HepG2 (cell line): Measurements from ENCODE around the gene ACSF3. TPM values are rescaled to one million over a fixed set of nuclear protein-coding genes. Genes with fewer than 3 reads are reported as not detected.

Source experiments
- BORCS8-MEF2B ChIP-seq: sonication (generic); formaldehyde crosslinking; IDR thresholded peaks from 2 replicates; pipeline ENCODE4 v1.8.0; 2022; ENCODE audit warnings: mild to moderate bottlenecking, missing genetic modification reagents
- CHD2 ChIP-seq: IDR thresholded peaks from 2 replicates; pipeline ENCODE4 v1.6.1; 2011; ENCODE audit warnings: low read depth, low read length, improper control_type of control experiment
- CREB1 ChIP-seq, 2 experiments: fragments of 450-650 bp in 1 of 2; IDR thresholded peaks; 2 replicates each; pipeline ENCODE4 v1.6.1; 2016 to 2017; ENCODE audit warnings: control low read depth in 1 of 2, mild to moderate bottlenecking in 1 of 2, missing compliant biosample characterization in 1 of 2, missing genetic modification characterization in 1 of 2
- CSRNP1 ChIP-seq: sonication (generic); formaldehyde crosslinking; IDR thresholded peaks from 2 replicates; pipeline ENCODE4 v1.8.1; 2023; ENCODE audit warnings: mild to moderate bottlenecking, missing genetic modification reagents
- GABPB1 ChIP-seq: IDR thresholded peaks from 2 replicates; pipeline ENCODE4 v1.6.1; 2016; ENCODE audit warnings: mild to moderate bottlenecking, missing genetic modification reagents, moderate library complexity, missing compliant biosample characterization
- GTF3A ChIP-seq: sonication (generic); formaldehyde crosslinking; conservative IDR thresholded peaks from 2 replicates; pipeline ENCODE4 v1.4.0; 2020; ENCODE audit warnings: mild to moderate bottlenecking, missing genetic modification reagents
- HNRNPK ChIP-seq: fragments of 200-400 bp; formaldehyde crosslinking; IDR thresholded peaks from 2 replicates; pipeline ENCODE4 v1.6.1; 2018; ENCODE audit warnings: low read length, low read depth, moderate library complexity, mild to moderate bottlenecking; ENCODE audit not compliant: poor library complexity, severe bottlenecking
- KDM3A ChIP-seq: IDR thresholded peaks from 2 replicates; pipeline ENCODE4 v1.6.1; 2018; ENCODE audit warnings: low read depth, missing compliant biosample characterization
- KDM5B ChIP-seq: sonication (generic); formaldehyde crosslinking; IDR thresholded peaks from 2 replicates; pipeline ENCODE4 v1.4.0; 2020; ENCODE audit warnings: missing genetic modification reagents, mild to moderate bottlenecking, borderline replicate concordance
- MAZ ChIP-seq, 2 experiments: sonication (generic) in 1 of 2; formaldehyde crosslinking in 1 of 2; IDR thresholded peaks; 2 replicates each; pipeline versions ENCODE4 v1.5.0 to v1.6.1; 2012 to 2020; ENCODE audit warnings: low read depth in 2 of 2, mild to moderate bottlenecking in 2 of 2, borderline replicate concordance in 1 of 2, improper control_type of control experiment in 1 of 2, low read length in 1 of 2, missing genetic modification reagents in 1 of 2, moderate library complexity in 1 of 2
- PATZ1 ChIP-seq: sonication (generic); formaldehyde crosslinking; IDR thresholded peaks from 2 replicates; pipeline ENCODE4 v1.4.0; 2020; ENCODE audit warnings: missing genetic modification reagents
- REPIN1 ChIP-seq: sonication (generic); formaldehyde crosslinking; IDR thresholded peaks from 2 replicates; pipeline ENCODE4 v1.8.0; 2022; ENCODE audit warnings: missing genetic modification reagents, low read depth, mild to moderate bottlenecking, borderline replicate concordance
- ZFP91 ChIP-seq: sonication (generic); formaldehyde crosslinking; IDR thresholded peaks from 2 replicates; pipeline ENCODE4 v1.9.0; 2022; ENCODE audit warnings: missing genetic modification reagents, mild to moderate bottlenecking, borderline replicate concordance
- ZFX ChIP-seq: sonication (generic); formaldehyde crosslinking; IDR thresholded peaks from 2 replicates; pipeline ENCODE4 v1.4.0; 2020; ENCODE audit warnings: mild to moderate bottlenecking, low read depth, missing genetic modification reagents, moderate library complexity
- ZFY ChIP-seq: sonication (generic); formaldehyde crosslinking; IDR thresholded peaks from 2 replicates; pipeline ENCODE4 v1.4.0; 2020; ENCODE audit warnings: missing genetic modification reagents
- ZKSCAN5 ChIP-seq: sonication (generic); formaldehyde crosslinking; IDR thresholded peaks from 2 replicates; pipeline ENCODE4 v1.5.1; 2020; ENCODE audit warnings: mild to moderate bottlenecking, missing genetic modification reagents
- ZNF101 ChIP-seq: sonication (generic); formaldehyde crosslinking; IDR thresholded peaks from 2 replicates; pipeline ENCODE4 v1.4.0; 2020; ENCODE audit warnings: mild to moderate bottlenecking, low read depth, missing genetic modification reagents, borderline replicate concordance
- ZNF160 ChIP-seq: sonication (generic); formaldehyde crosslinking; IDR thresholded peaks from 2 replicates; pipeline ENCODE4 v1.8.0; 2022; ENCODE audit warnings: mild to moderate bottlenecking, inconsistent platforms, missing genetic modification reagents
- ZNF326 ChIP-seq: sonication (generic); formaldehyde crosslinking; IDR thresholded peaks from 2 replicates; pipeline ENCODE4 v1.4.0; 2020; ENCODE audit warnings: missing genetic modification reagents, borderline replicate concordance
- ZNF432 ChIP-seq: sonication (generic); formaldehyde crosslinking; IDR thresholded peaks from 2 replicates; pipeline ENCODE4 v1.5.0; 2020; ENCODE audit warnings: missing genetic modification reagents, mild to moderate bottlenecking, borderline replicate concordance
- ZNF484 ChIP-seq: sonication (generic); formaldehyde crosslinking; IDR thresholded peaks from 2 replicates; pipeline ENCODE4 v1.5.1; 2020; ENCODE audit warnings: mild to moderate bottlenecking, low read depth, missing genetic modification reagents, borderline replicate concordance
- ZSCAN21 ChIP-seq: sonication (generic); formaldehyde crosslinking; IDR thresholded peaks from 2 replicates; pipeline ENCODE4 v1.8.0; 2022; ENCODE audit warnings: mild to moderate bottlenecking, missing genetic modification reagents, moderate library complexity, borderline replicate concordance
- polyA plus RNA-seq, 8 experiments: library from polyadenylated mRNA; depleted of rRNA in 3 of 8; stranded (reverse) in 7 of 8; unstranded in 1 of 8; fragments of >200 nt; fragmentation: Illumina TruSeq in 4 of 8; extraction: Trizol in 4 of 8; gene quantifications; 2 replicates each; pipeline versions ENCODE4 v1.2.1 to v1.2.3, GENCODE V29; 2011 to 2016; ENCODE audit warnings: low read depth in 4 of 8, missing spikeins in 1 of 8, mixed read lengths in 1 of 8; ENCODE audit not compliant: insufficient read depth in 1 of 8
- total RNA-seq, 5 experiments: library from RNA; depleted of rRNA; stranded (reverse); fragments of >200 nt; fragmentation: Illumina TruSeq; extraction: Trizol; gene quantifications; 2 replicates each; pipeline ENCODE4 v1.2.3, GENCODE V29; 2016; ENCODE audit warnings: low read depth in 1 of 5

Gene ACSF3
- total and polyA plus RNA-seq, 2 of the 13 experiments (the other 11 are each of a cell fraction or from before 2014, with no cell fraction given): 14.9 to 30.6 TPM

- TF ChIP-seq HNRNPK: no peak
- TF ChIP-seq ZNF432 (CRISPR knock-in tag): 0 out of 2 replicates have a peak, but pooled peaks have one; percentile 1
- TF ChIP-seq ZFP91 (CRISPR knock-in tag): 0 out of 2 replicates have a peak, but pooled peaks have one; percentile 16
- TF ChIP-seq KDM5B (CRISPR knock-in tag): 0 out of 2 replicates have a peak, but pooled peaks have one; percentile 20
- no peak for TF ChIP-seq ZNF160 (CRISPR knock-in tag)
- TF ChIP-seq PATZ1 (CRISPR knock-in tag): peak; percentile 61; the same call in 1 of the 2 replicates
- 0 out of 2 replicates have a peak, but pooled peaks have one; percentile 23 for TF ChIP-seq REPIN1 (CRISPR knock-in tag)
- TF ChIP-seq GABPB1: peak; percentile 9; the same call in 1 of the 2 replicates
- no peak for TF ChIP-seq ZNF484 (CRISPR knock-in tag)
- TF ChIP-seq ZNF326 (CRISPR knock-in tag): peak; percentile 93; the same call in 1 of the 2 replicates
- TF ChIP-seq MAZ (IDR thresholded peaks at IDR 0.05; ENCODE audit: borderline replicate concordance, low read depth, low read length): peak; percentile 51; the same call in 1 of the 2 replicates
- TF ChIP-seq MAZ (CRISPR knock-in tag; IDR thresholded peaks at IDR 0.05; ENCODE audit: low read depth): no peak; the same call in 1 of the 2 replicates
- no peak for TF ChIP-seq ZNF101
- TF ChIP-seq CHD2: no peak
- TF ChIP-seq GTF3A (CRISPR knock-in tag): no peak
- TF ChIP-seq ZSCAN21 (CRISPR knock-in tag): 0 out of 2 replicates have a peak, but pooled peaks have one; percentile 50
- TF ChIP-seq ZKSCAN5: no peak
- TF ChIP-seq BORCS8-MEF2B (CRISPR knock-in tag): 0 out of 2 replicates have a peak, but pooled peaks have one; percentile 30
- TF ChIP-seq CSRNP1: 0 out of 2 replicates have a peak, but pooled peaks have one; percentile 56
- peak; percentile 41; the same call in 1 of the 2 replicates for TF ChIP-seq ZFY (CRISPR knock-in tag)
- no peak for TF ChIP-seq CREB1 (IDR thresholded peaks at IDR 0.05)
- TF ChIP-seq CREB1 (CRISPR knock-in tag; IDR thresholded peaks at IDR 0.05): no peak
- peak; percentile 57; the same call in 1 of the 2 replicates for TF ChIP-seq ZFX (CRISPR knock-in tag)
- no peak for TF ChIP-seq KDM3A
These were observed 90.5 kb downstream of the ACSF3 start (continued) for GRCh38 chr16:89183975-89184676.
